SK-N-SH (cell line): Measurements from ENCODE around the gene PDE4D. TPM values are rescaled to one million over a fixed set of nuclear protein-coding genes. Genes with fewer than 3 reads are reported as not detected.

ENCODE experiments used
- CTCF ChIA-PET: fragments of 300-600, 350-600 bp; formaldehyde crosslinking; extraction: SDS; loops from one replicate; lab custom pipeline; 2021; lab: Yijun Ruan, JAX
- POLR2A ChIA-PET: fragments of 350-600 bp; sonication (Branson Sonifier 250); formaldehyde crosslinking; extraction: SDS; loops from one replicate; lab custom pipeline; 2020; ENCODE audit warnings: antibody characterized with exemption, inconsistent platforms; lab: Yijun Ruan, JAX
- DNase-seq: peaks from one replicate; pipeline ENCODE4 v3.0.0; 2012
- H2AFZ ChIP-seq: fragments of 200-600 bp; sonication (generic); 2 replicates; pipeline ENCODE4 v1.8.1; 2016; ENCODE audit warnings: antibody characterized with exemption, mild to moderate bottlenecking, low read depth
- H3F3A ChIP-seq: fragments of 200-600 bp; sonication (generic); replicated peaks from 2 replicates; pipeline ENCODE3; 2016; ENCODE audit warnings: antibody characterized with exemption, mild to moderate bottlenecking; ENCODE audit not compliant: insufficient read depth
- H3K27ac ChIP-seq, 2 experiments: fragments of 200-500 bp in 1 of 2; fragments of 200-600 bp in 1 of 2; sonication (Bioruptor generic) in 1 of 2; sonication (generic), shearing (Covaris generic) in 1 of 2; 2 replicates each; pipeline versions ENCODE4 v1.5.1 to v1.6.1; 2014 to 2016; ENCODE audit warnings: low read depth in 2 of 2, inconsistent platforms in 1 of 2, low read length in 1 of 2, mild to moderate bottlenecking in 1 of 2, mixed read lengths in 1 of 2
- H3K27me3 ChIP-seq: fragments of 200-600 bp; sonication (generic), shearing (Covaris generic); 2 replicates; pipeline ENCODE4 v1.6.1; 2016; ENCODE audit warnings: mixed run types; ENCODE audit not compliant: insufficient read depth
- H3K36me3 ChIP-seq, 2 experiments: fragments of 200-500 bp in 1 of 2; fragments of 200-600 bp in 1 of 2; sonication (Bioruptor generic) in 1 of 2; sonication (generic) in 1 of 2; replicated peaks in 1 of 2; 2 replicates each; pipeline versions ENCODE3 to v1.5.1; 2014 to 2016; ENCODE audit warnings: low read length in 1 of 2, mild to moderate bottlenecking in 1 of 2; ENCODE audit not compliant: insufficient read depth in 2 of 2, control insufficient read depth in 1 of 2
- H3K4me1 ChIP-seq, 2 experiments: fragments of 200-500 bp in 1 of 2; fragments of 200-600 bp in 1 of 2; sonication (Bioruptor generic) in 1 of 2; sonication (generic), shearing (Covaris generic) in 1 of 2; 2 replicates each; pipeline versions ENCODE4 v1.5.1 to v1.6.1; 2014 to 2016; ENCODE audit warnings: low read depth in 1 of 2, low read length in 1 of 2, mixed run types in 1 of 2; ENCODE audit not compliant: insufficient read depth in 2 of 2, control insufficient read depth in 1 of 2
- H3K4me2 ChIP-seq: fragments of 200-600 bp; sonication (generic), shearing (Covaris generic); 2 replicates; pipeline ENCODE4 v1.6.1; 2017; ENCODE audit warnings: mixed run types
- H3K4me3 ChIP-seq, 2 experiments: fragments of 200-500 bp in 1 of 2; fragments of 200-600 bp in 1 of 2; sonication (Bioruptor generic) in 1 of 2; sonication (generic), shearing (Covaris generic) in 1 of 2; 2 replicates each; pipeline versions ENCODE4 v1.5.1 to v1.8.1; 2014 to 2016; ENCODE audit warnings: low read depth in 2 of 2, inconsistent platforms in 1 of 2, low read length in 1 of 2, mild to moderate bottlenecking in 1 of 2, mixed read lengths in 1 of 2, moderate library complexity in 1 of 2
- H3K79me2 ChIP-seq: fragments of 200-600 bp; sonication (generic); 2 replicates; pipeline ENCODE4 v1.8.1; 2017; ENCODE audit warnings: mild to moderate bottlenecking; ENCODE audit not compliant: insufficient read depth
- H3K9ac ChIP-seq: fragments of 200-600 bp; sonication (generic); 2 replicates; pipeline ENCODE4 v1.6.1; 2017; ENCODE audit warnings: mixed run types
- H3K9me2 ChIP-seq: fragments of 200-600 bp; sonication (generic); 2 replicates; pipeline ENCODE4 v1.6.1; 2017; ENCODE audit warnings: mixed run types
- H3K9me3 ChIP-seq: fragments of 200-600 bp; sonication (generic); 2 replicates; pipeline ENCODE4 v1.6.1; 2017; ENCODE audit warnings: mixed run types, mild to moderate bottlenecking, moderate library complexity
- H4K20me1 ChIP-seq: fragments of 200-600 bp; sonication (generic); 2 replicates; pipeline ENCODE4 v1.6.1; 2017; ENCODE audit warnings: mild to moderate bottlenecking, mixed run types; ENCODE audit not compliant: insufficient read depth
- CHD2 ChIP-seq: fragments of 150-350 bp; IDR thresholded peaks from 2 replicates; pipeline ENCODE4 v1.6.1; 2018; ENCODE audit warnings: low read length; ENCODE audit not compliant: partially characterized antibody
- ELF1 ChIP-seq: IDR thresholded peaks from 2 replicates; pipeline ENCODE4 v1.4.0; 2012
- EP300 ChIP-seq, 2 experiments: IDR thresholded peaks; 2 replicates each; pipeline versions ENCODE4 v1.4.0 to v1.6.1; 2012; ENCODE audit warnings: borderline replicate concordance in 1 of 2, low read depth in 1 of 2, low read length in 1 of 2
- EZH2phosphoT487 ChIP-seq: fragments of 200-600 bp; sonication (generic); IDR thresholded peaks from 2 replicates; pipeline ENCODE4 v1.6.1; 2017; ENCODE audit warnings: low read depth, mixed run types, mild to moderate bottlenecking, antibody characterized with exemption, moderate library complexity, borderline replicate concordance
- FOSL2 ChIP-seq: IDR thresholded peaks from 2 replicates; pipeline ENCODE4 v1.4.0; 2012; ENCODE audit warnings: low read depth, mild to moderate bottlenecking, moderate library complexity, borderline replicate concordance
- FOXJ3 ChIP-seq: sonication (generic); formaldehyde crosslinking; IDR thresholded peaks from 2 replicates; pipeline ENCODE4 v1.5.1; 2020; ENCODE audit warnings: mild to moderate bottlenecking, missing genetic modification reagents
- FOXM1 ChIP-seq: IDR thresholded peaks from 2 replicates; pipeline ENCODE4 v1.4.0; 2012; ENCODE audit warnings: low read depth, mild to moderate bottlenecking
- GABPA ChIP-seq: IDR thresholded peaks from 2 replicates; pipeline ENCODE4 v1.4.0; 2012; ENCODE audit warnings: low read depth, mild to moderate bottlenecking
- GATA2 ChIP-seq: sonication (generic); formaldehyde crosslinking; IDR thresholded peaks from 2 replicates; pipeline ENCODE4 v1.5.0; 2020; ENCODE audit warnings: mild to moderate bottlenecking, missing genetic modification reagents
- MXI1 ChIP-seq: IDR thresholded peaks from 2 replicates; pipeline ENCODE4 v1.6.1; 2012; ENCODE audit warnings: mild to moderate bottlenecking, low read depth, low read length, improper control_type of control experiment
- NFIC ChIP-seq: IDR thresholded peaks from 2 replicates; pipeline ENCODE4 v1.4.0; 2012; ENCODE audit warnings: borderline replicate concordance
- NRF1 ChIP-seq: IDR thresholded peaks from 2 replicates; pipeline ENCODE4 v1.6.1; 2012; ENCODE audit warnings: low read depth, mild to moderate bottlenecking, low read length
- PBX3 ChIP-seq: IDR thresholded peaks from 2 replicates; pipeline ENCODE4; 2012
- RAD21 ChIP-seq: IDR thresholded peaks from 2 replicates; pipeline ENCODE4 v1.6.1; 2012; ENCODE audit warnings: mild to moderate bottlenecking, low read length
- RCOR1 ChIP-seq: fragments of 150-350 bp; IDR thresholded peaks from 2 replicates; pipeline ENCODE4 v1.6.1; 2017; ENCODE audit warnings: antibody characterized with exemption, low read length
- REST ChIP-seq: IDR thresholded peaks from 2 replicates; pipeline ENCODE4 v1.6.1; 2012; ENCODE audit warnings: mild to moderate bottlenecking, low read depth, low read length, moderate library complexity
- RXRA ChIP-seq: IDR thresholded peaks from 2 replicates; pipeline ENCODE4 v1.4.0; 2012; ENCODE audit warnings: low read depth, mild to moderate bottlenecking, borderline replicate concordance
- SIN3A ChIP-seq: IDR thresholded peaks from 2 replicates; pipeline ENCODE4 v1.6.1; 2012; ENCODE audit warnings: low read depth, mild to moderate bottlenecking, low read length, moderate library complexity, borderline replicate concordance
- TCF12 ChIP-seq: IDR thresholded peaks from 2 replicates; pipeline ENCODE4 v1.4.0; 2012
- USF1 ChIP-seq: IDR thresholded peaks from 2 replicates; pipeline ENCODE4 v1.4.0; 2012; ENCODE audit warnings: low read depth, borderline replicate concordance
- USF2 ChIP-seq: fragments of 150-350 bp; IDR thresholded peaks from 2 replicates; pipeline ENCODE4 v1.6.1; 2017; ENCODE audit warnings: antibody characterized with exemption, low read length, low read depth, borderline replicate concordance
- YY1 ChIP-seq: IDR thresholded peaks from 2 replicates; pipeline ENCODE4 v1.4.0; 2012; ENCODE audit warnings: low read depth, mild to moderate bottlenecking
- ZBTB33 ChIP-seq: IDR thresholded peaks from 2 replicates; pipeline ENCODE4 v1.4.0; 2012; ENCODE audit warnings: low read depth, borderline replicate concordance
- WGBS: methylation state at CpG from one replicate; pipeline ENCODE4 v1.1.6; 2017; ENCODE audit warnings: low lambda C conversion rate; 5-methylcytosine and 5-hydroxymethylcytosine counted together
- polyA plus RNA-seq, 3 experiments: library from polyadenylated mRNA; depleted of rRNA; stranded (reverse); fragments of >200 nt; gene quantifications; 2 replicates each; pipeline ENCODE4 v1.2.3, GENCODE V29; 2012

The PDE4D gene
- polyA plus RNA-seq, 1 of the 3 experiments (the other 2 are of a cell fraction), result 2.4 TPM

- H3K36me3 ChIP-seq, result no peaks in the 10 kb centered on the region
- no peaks in the 10 kb centered on the region; the same call in 1 of the 2 replicates for H3K79me2 ChIP-seq
- no peak overlapping the region for H3K4me2 ChIP-seq
- H3K27ac ChIP-seq, result peak overlapping the region in 1 of 2 experiments; percentile 90; a peak in 2 of 4 replicates
- peak; percentile 38 for DNase-seq
- no peaks in the 10 kb centered on the region for H4K20me1 ChIP-seq
- POLR2A ChIA-PET, result interaction anchor here (0.6 to 1.1 kb wide), 3 partner anchors 41 to 108 kb away, joined by 3 read pairs; no protein-coding TSS in a partner anchor
- H3F3A ChIP-seq, result no peaks in the 10 kb centered on the region
- WGBS, result 61% methylated on average over 6 of the region's 6 CpGs
- H3K9me2 ChIP-seq, result no peaks in the 10 kb centered on the region
- no peaks in the 10 kb centered on the region for H3K27me3 ChIP-seq
- no peak overlapping the region for H3K4me3 ChIP-seq
- no peak overlapping the region for H2AFZ ChIP-seq
- H3K9ac ChIP-seq, result no peak overlapping the region
- CTCF ChIA-PET, result interaction anchor here (1.2 kb wide), 2 partner anchors 10 to 128 kb away, joined by 3 read pairs; no protein-coding TSS in a partner anchor
- H3K9me3 ChIP-seq, result no peaks in the 10 kb centered on the region
- peaks cover 0 to 20% of the 10 kb centered on the region in 2 experiments; a peak in 2 of 4 replicates for H3K4me1 ChIP-seq
- TF ChIP-seq PBX3 (no peak), USF1 (no peak), RCOR1 (peak; percentile 35; the same call in 1 of the 2 replicates), FOXM1 (no peak), YY1 (no peak), REST (no peak), SIN3A (no peak), FOXJ3 (CRISPR knock-in tag) (peak; percentile 83), GATA2 (peak; percentile 67; the same call in 1 of the 2 replicates), NRF1 (no peak), CHD2 (peak; percentile 37), RAD21 (no peak), ZBTB33 (no peak), TCF12 (no peak), FOSL2 (no peak), RXRA (no peak), GABPA (no peak), ELF1 (no peak), EZH2phosphoT487 (no peak), NFIC (no peak), USF2 (no peak), EP300 (IDR thresholded peaks at IDR 0.05; ENCODE audit: borderline replicate concordance in 1 of 2, low read depth in 1 of 2, low read length in 1 of 2) (peak in 1 of 2 experiments; percentile 27; a peak in 1 of 4 replicates), MXI1 (no peak)
Measured at GRCh38 chr5:59317023-59317773, 576.3 kb downstream of the PDE4D start.
